CD8-positive, alpha-beta memory T cell (primary cell): ENCODE measurements around the gene RSBN1. TPM values are rescaled to one million over a fixed set of nuclear protein-coding genes. Genes with fewer than 3 reads are reported as not detected.
A peak's percentile ranks its signal among the peaks of the same experiment; 100 is the strongest.

ENCODE experiments used
- CTCF ChIA-PET: fragments of 350-600 bp; sonication (Branson Sonifier 250); formaldehyde crosslinking; loops from one replicate; lab custom pipeline; 2021; ENCODE audit warnings: antibody characterized with exemption; lab: Charles Lee
- POLR2A ChIA-PET: fragments of 350-600 bp; sonication (Branson Sonifier 250); formaldehyde crosslinking; loops from one replicate; lab custom pipeline; 2021; ENCODE audit warnings: antibody characterized with exemption; lab: Charles Lee
- DNase-seq, 5 donors: peaks; one replicate each; pipeline versions ENCODE4 v3.0.0 to v3.0.0-alpha.2; 2020 to 2022; ENCODE audit warnings: mixed read lengths in 1 of 5
- H3K27ac ChIP-seq: one replicate; pipeline ENCODE4 v1.7.0; 2013; ENCODE audit warnings: low read depth, mild to moderate bottlenecking, low read length, moderate library complexity
- H3K27me3 ChIP-seq: 2 replicates; pipeline ENCODE4 v1.7.0; 2013; ENCODE audit warnings: low read length, mild to moderate bottlenecking; ENCODE audit not compliant: insufficient read depth, poor library complexity, severe bottlenecking
- H3K36me3 ChIP-seq: 2 replicates; pipeline ENCODE4 v1.7.0; 2013; ENCODE audit warnings: mild to moderate bottlenecking, low read length, moderate library complexity; ENCODE audit not compliant: insufficient read depth
- H3K4me1 ChIP-seq: 2 replicates; pipeline ENCODE4 v1.7.0; 2013; ENCODE audit warnings: mild to moderate bottlenecking, low read length, moderate library complexity; ENCODE audit not compliant: insufficient read depth
- H3K4me3 ChIP-seq: 2 replicates; pipeline ENCODE4 v1.7.0; 2013; ENCODE audit warnings: mild to moderate bottlenecking, low read length
- H3K9me3 ChIP-seq: 2 replicates; pipeline ENCODE4 v1.7.0; 2013; ENCODE audit warnings: mild to moderate bottlenecking, low read length
- H3K27ac Mint-ChIP-seq, 8 donors: one replicate each; pipeline ENCODE4 v1.8.0; 2020 to 2021; ENCODE audit warnings: mixed read lengths in 8 of 8, mild to moderate bottlenecking in 6 of 8, inconsistent platforms in 3 of 8, moderate library complexity in 3 of 8
- H3K27me3 Mint-ChIP-seq, 2 donors: one replicate each; pipeline ENCODE4 v1.8.0; 2020 to 2021; ENCODE audit warnings: mixed read lengths in 2 of 2, mild to moderate bottlenecking in 1 of 2, moderate library complexity in 1 of 2
- H3K36me3 Mint-ChIP-seq, 3 donors: one replicate each; pipeline ENCODE4 v1.8.0; 2020 to 2021; ENCODE audit warnings: mixed read lengths in 3 of 3, inconsistent platforms in 1 of 3, mild to moderate bottlenecking in 1 of 3
- H3K4me1 Mint-ChIP-seq, 3 donors: one replicate each; pipeline ENCODE4 v1.8.0; 2020 to 2021; ENCODE audit warnings: mixed read lengths in 3 of 3, inconsistent platforms in 1 of 3, mild to moderate bottlenecking in 1 of 3
- H3K4me3 Mint-ChIP-seq, 7 donors: one replicate each; pipeline ENCODE4 v1.8.0; 2020 to 2021; ENCODE audit warnings: mixed read lengths in 7 of 7, mild to moderate bottlenecking in 6 of 7, moderate library complexity in 4 of 7, inconsistent platforms in 2 of 7
- H3K9me3 Mint-ChIP-seq, 5 donors: one replicate each; pipeline ENCODE4 v1.8.0; 2020 to 2022; ENCODE audit warnings: mixed read lengths in 5 of 5, mild to moderate bottlenecking in 3 of 5, moderate library complexity in 2 of 5, inconsistent platforms in 1 of 5
- polyA plus RNA-seq: library from polyadenylated mRNA; unstranded; fragments of 300-500 nt; fragmentation: Illumina TruSeq; gene quantifications from one replicate; pipeline ENCODE4 v1.2.3, GENCODE V29; 2021
- total RNA-seq, 2 experiments: library from RNA; stranded (reverse); gene quantifications; one replicate each; pipeline ENCODE4 v1.2.3, GENCODE V29; 2021

Gene RSBN1
- total and polyA plus RNA-seq, 3 experiments from 2014 or later, result 18.5 to 44.5 (median 19.2) TPM

- Histone ChIP-seq H3K4me3 (peak overlapping the region; percentile 72), H3K27me3 (no peaks in the 10 kb centered on the region), H3K27ac (peak overlapping the region; percentile 89), H3K4me1 (peaks cover 32% of the 10 kb centered on the region), H3K9me3 (no peaks in the 10 kb centered on the region), H3K36me3 (no peaks in the 10 kb centered on the region)
- H3K27me3 Mint-ChIP-seq, result no peaks in the 10 kb centered on the region
- DNase-seq, result peak in 2 of 5 donors; percentile 11 to 52
- peak overlapping the region; percentile 94 to 100 (median 97) for H3K4me3 Mint-ChIP-seq
- CTCF ChIA-PET, result interaction anchor here (0.9 to 2.1 kb wide), 9 partner anchors 9 to 118 kb away, joined by 3 to 14 read pairs (median 4); partner anchors contain the start of genes AP4B1, HIPK1 and PHTF1
- POLR2A ChIA-PET, result interaction anchor here (0.6 to 2.4 kb wide), 15 partner anchors 20 to 775 kb away, joined by 3 to 27 read pairs (median 5); partner anchors contain the start of genes AP4B1, HIPK1 and PHTF1
- no peaks in the 10 kb centered on the region for H3K9me3 Mint-ChIP-seq
- peak overlapping the region; percentile 93 to 98 (median 96) for H3K27ac Mint-ChIP-seq
- peaks cover 0 to 47% (median 3%) of the 10 kb centered on the region in 3 donors for H3K36me3 Mint-ChIP-seq
- peaks cover 29 to 46% (median 43%) of the 10 kb centered on the region in 3 donors for H3K4me1 Mint-ChIP-seq
Measured at GRCh38 chr1:113812661-113813135, 422 bp upstream of the RSBN1 start.

DNA sequence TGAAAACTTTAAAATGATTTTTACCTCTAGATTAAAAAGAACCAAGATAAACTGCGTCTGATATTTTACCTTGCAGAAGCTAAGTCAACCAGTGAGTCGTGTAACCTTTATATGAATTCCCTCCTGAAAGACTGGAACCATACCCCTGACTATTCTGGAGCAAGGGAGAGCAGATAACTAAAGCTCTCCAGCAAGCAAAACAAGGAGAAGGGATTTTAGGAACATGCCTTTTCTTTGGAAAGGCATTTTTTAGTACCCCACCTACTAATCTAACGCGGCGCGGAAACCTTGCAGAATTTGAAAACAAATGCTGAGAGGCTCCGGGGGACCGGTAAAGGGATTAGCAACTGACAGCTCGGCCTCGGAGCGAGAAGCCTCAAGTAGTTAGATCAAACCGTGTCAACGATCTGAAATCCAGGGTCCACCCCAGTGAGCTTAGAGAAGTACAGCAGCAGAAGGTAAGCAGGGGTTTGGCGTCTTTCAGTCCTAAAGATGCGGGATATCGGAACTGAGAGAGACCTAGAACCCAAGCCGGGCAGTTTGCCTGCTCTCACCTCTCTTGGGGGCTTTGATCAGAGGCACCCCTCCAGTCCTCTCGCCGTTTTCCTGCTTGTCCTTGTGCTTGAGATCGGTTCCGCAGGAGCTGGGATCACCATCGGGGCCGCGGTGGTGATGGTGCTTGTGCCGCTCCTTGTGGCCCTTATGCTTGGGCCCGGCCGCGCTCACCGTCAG lies 954 bp downstream of the RSBN1 start:
- CTCF ChIA-PET, result interaction anchor here (0.6 to 2.1 kb wide), 11 partner anchors 8 to 118 kb away, joined by 3 to 7 read pairs (median 3); partner anchors contain the start of genes AP4B1, DCLRE1B and HIPK1

DNA sequence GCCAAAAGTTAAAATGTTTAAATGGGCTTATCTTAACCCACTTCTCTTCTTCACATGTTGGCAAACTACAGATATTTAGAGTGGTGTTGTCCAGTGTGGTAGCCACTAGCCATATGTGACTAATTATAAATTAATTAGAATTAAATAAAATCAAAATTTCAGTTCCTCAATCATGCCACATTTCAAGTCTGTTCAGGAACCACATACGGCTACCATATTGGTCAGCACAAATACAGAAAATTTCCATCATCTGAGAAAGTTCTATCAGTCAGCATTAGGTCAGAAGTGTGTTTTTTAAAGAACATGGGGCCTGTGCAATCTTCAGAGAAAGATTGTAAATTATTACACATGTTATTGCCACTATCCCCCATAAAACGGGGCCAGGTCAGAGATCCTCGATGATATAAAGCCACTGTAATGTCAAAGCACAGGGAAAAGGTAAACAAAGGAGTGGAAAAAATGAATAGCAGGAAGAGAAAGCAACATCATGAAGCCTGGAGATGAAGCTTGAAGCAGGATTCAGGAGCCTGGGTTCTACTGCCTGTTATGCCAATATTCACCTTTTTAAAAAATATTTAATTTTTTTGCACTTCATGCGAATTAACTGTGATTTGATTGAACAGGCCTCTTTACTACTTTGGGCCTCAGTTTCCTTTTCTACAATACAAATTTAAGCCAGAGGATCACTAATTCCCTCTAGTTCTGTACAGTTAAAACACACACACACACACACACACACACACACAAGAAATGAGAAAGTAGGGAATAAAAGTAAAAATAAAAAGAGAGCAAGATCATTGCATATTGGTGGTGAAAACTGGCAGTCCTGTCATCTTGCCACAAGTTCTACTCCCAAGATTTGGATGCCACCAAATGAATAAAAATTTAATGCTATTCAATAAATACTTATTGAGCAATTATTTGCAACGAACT lies 2.3 kb downstream of the RSBN1 start:
- H3K4me3 Mint-ChIP-seq, result peak overlapping the region; percentile 94 to 100 (median 97)
- H3K27me3 Mint-ChIP-seq, result no peaks in the 10 kb centered on the region
- Histone ChIP-seq H3K27ac (peak overlapping the region; percentile 89), H3K36me3 (no peaks in the 10 kb centered on the region), H3K9me3 (no peaks in the 10 kb centered on the region), H3K4me1 (peaks cover 54% of the 10 kb centered on the region), H3K4me3 (peak overlapping the region; percentile 21), H3K27me3 (no peaks in the 10 kb centered on the region)
- no peak for DNase-seq
- H3K36me3 Mint-ChIP-seq, result peaks cover 0 to 39% (median 6%) of the 10 kb centered on the region in 3 donors
- ChIA-PET CTCF (no interaction called here), POLR2A (no interaction called here)
- peak overlapping the region in 7 of 8 donors; percentile 59 to 98 (median 85) for H3K27ac Mint-ChIP-seq
- peaks cover 47 to 73% (median 66%) of the 10 kb centered on the region in 3 donors for H3K4me1 Mint-ChIP-seq
- no peaks in the 10 kb centered on the region for H3K9me3 Mint-ChIP-seq

More for the DNA sequence above, 954 bp downstream of the RSBN1 start:
- Histone ChIP-seq H3K4me1 (peaks cover 42% of the 10 kb centered on the region), H3K27me3 (no peaks in the 10 kb centered on the region), H3K27ac (peak overlapping the region; percentile 89), H3K36me3 (no peaks in the 10 kb centered on the region), H3K9me3 (no peaks in the 10 kb centered on the region), H3K4me3 (peak overlapping the region; percentile 72)
- H3K36me3 Mint-ChIP-seq, result peaks cover 0 to 40% (median 0%) of the 10 kb centered on the region in 3 donors
- peak overlapping the region; percentile 94 to 100 (median 97) for H3K4me3 Mint-ChIP-seq
- POLR2A ChIA-PET, result interaction anchor here (0.6 to 2.4 kb wide), 11 partner anchors 10 to 1192 kb away, joined by 3 to 27 read pairs (median 5); partner anchors contain the start of genes HIPK1, PHTF1 and ST7L
- no peaks in the 10 kb centered on the region for H3K9me3 Mint-ChIP-seq
- peak overlapping the region; percentile 93 to 98 (median 96) for H3K27ac Mint-ChIP-seq
- no peaks in the 10 kb centered on the region for H3K27me3 Mint-ChIP-seq
- peaks cover 36 to 59% (median 52%) of the 10 kb centered on the region in 3 donors for H3K4me1 Mint-ChIP-seq
- peak in 2 of 5 donors; percentile 4 to 57 for DNase-seq

GRCh38 chr1:113808450-113809195 lies 3.7 kb downstream of the RSBN1 start:
- Histone ChIP-seq H3K4me1 (peaks cover 67% of the 10 kb centered on the region), H3K27ac (no peak overlapping the region), H3K4me3 (no peak overlapping the region), H3K27me3 (no peaks in the 10 kb centered on the region), H3K36me3 (no peaks in the 10 kb centered on the region), H3K9me3 (no peaks in the 10 kb centered on the region)
- Mint-ChIP-seq H3K27ac (peak overlapping the region; percentile 25 to 95 (median 70)), H3K27me3 (no peaks in the 10 kb centered on the region), H3K4me1 (peaks cover 56 to 86% (median 78%) of the 10 kb centered on the region in 3 donors), H3K36me3 (peaks cover 0 to 43% (median 6%) of the 10 kb centered on the region in 3 donors), H3K4me3 (peak overlapping the region; percentile 58 to 98 (median 67)), H3K9me3 (no peaks in the 10 kb centered on the region)
- CTCF ChIA-PET, result interaction anchor here (1.1 kb wide), 1 partner anchor 18 kb away, joined by 3 read pairs; no protein-coding TSS in a partner anchor
- no peak for DNase-seq
- POLR2A ChIA-PET, result interaction anchor here (0.6 kb wide), 1 partner anchor 93 kb away, joined by 6 read pairs; no protein-coding TSS in a partner anchor

DNA sequence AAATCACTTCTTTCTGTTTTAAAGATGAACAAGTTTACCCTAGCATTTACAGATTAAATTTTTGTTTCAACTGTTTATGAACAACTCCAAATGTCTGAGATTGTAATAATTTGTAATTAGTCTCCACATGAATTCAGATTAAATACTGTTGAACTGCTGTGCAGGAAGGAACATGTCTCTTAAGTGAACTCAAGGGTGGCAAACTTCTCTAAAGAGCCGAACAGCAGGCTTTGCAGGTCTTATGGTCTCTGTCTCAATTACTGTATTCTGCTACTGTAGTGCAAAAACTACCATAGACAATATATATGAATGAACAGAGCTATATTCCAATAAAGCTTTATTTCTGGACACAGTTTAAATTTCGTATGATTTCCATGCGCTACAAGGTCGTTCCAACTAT lies 6.6 kb downstream of the RSBN1 start:
- Histone ChIP-seq H3K9me3 (no peaks in the 10 kb centered on the region), H3K36me3 (no peaks in the 10 kb centered on the region), H3K27me3 (no peaks in the 10 kb centered on the region), H3K4me3 (no peak overlapping the region), H3K27ac (no peak overlapping the region), H3K4me1 (peaks cover 90% of the 10 kb centered on the region)
- ChIA-PET CTCF (interaction anchor here (0.7 kb wide), 1 partner anchor 13 kb away, joined by 3 read pairs; no protein-coding TSS in a partner anchor), POLR2A (interaction anchor here (0.8 kb wide), 1 partner anchor 9 kb away, joined by 3 read pairs; no protein-coding TSS in a partner anchor)
- H3K27me3 Mint-ChIP-seq, result no peaks in the 10 kb centered on the region
- peak overlapping the region in 2 of 8 donors; percentile 15 to 18 for H3K27ac Mint-ChIP-seq
- H3K4me1 Mint-ChIP-seq, result peaks cover 77 to 99% (median 95%) of the 10 kb centered on the region in 3 donors
- H3K4me3 Mint-ChIP-seq, result peak overlapping the region in 4 of 7 donors; percentile 2 to 40 (median 18)
- H3K9me3 Mint-ChIP-seq, result no peaks in the 10 kb centered on the region
- peaks cover 0 to 36% (median 6%) of the 10 kb centered on the region in 3 donors for H3K36me3 Mint-ChIP-seq
- DNase-seq, result no peak

- no peak overlapping the region for H3K4me3 ChIP-seq
- Mint-ChIP-seq H3K9me3 (no peaks in the 10 kb centered on the region), H3K4me3 (peak overlapping the region in 3 of 7 donors; percentile 15 to 40 (median 39)), H3K27ac (peak overlapping the region in 3 of 8 donors; percentile 15 to 27 (median 18)), H3K4me1 (peaks cover 78 to 100% (median 95%) of the 10 kb centered on the region in 3 donors), H3K36me3 (peaks cover 0 to 36% (median 6%) of the 10 kb centered on the region in 3 donors), H3K27me3 (no peaks in the 10 kb centered on the region)
- H3K27me3 ChIP-seq, result no peaks in the 10 kb centered on the region
- CTCF ChIA-PET, result no interaction called here
- H3K27ac ChIP-seq, result no peak overlapping the region
- H3K9me3 ChIP-seq, result no peaks in the 10 kb centered on the region
- POLR2A ChIA-PET, result no interaction called here
- no peak for DNase-seq
- no peaks in the 10 kb centered on the region for H3K36me3 ChIP-seq
- H3K4me1 ChIP-seq, result peaks cover 91% of the 10 kb centered on the region
Measured at GRCh38 chr1:113805256-113805531, 7.1 kb downstream of the RSBN1 start.
